WTC11 (cell line): ENCODE data around the gene INO80B. TPM values are rescaled to one million over a fixed set of nuclear protein-coding genes. Genes with fewer than 3 reads are reported as not detected.
A peak's percentile ranks its signal among the peaks of the same experiment; 100 is the strongest.

Source experiments
- CREM ChIP-seq: sonication (generic); formaldehyde crosslinking; IDR thresholded peaks from 2 replicates; pipeline ENCODE4 v1.8.1; 2022; ENCODE audit warnings: mild to moderate bottlenecking, missing genetic modification reagents, moderate library complexity
- EMX1 ChIP-seq: fragments of 250-450 bp; sonication (Bioruptor Pico); IDR thresholded peaks from 2 replicates; pipeline ENCODE4 v1.8.0; 2021; ENCODE audit warnings: mild to moderate bottlenecking
- GTF2I ChIP-seq: fragments of 250-450 bp; sonication (Bioruptor Pico); conservative IDR thresholded peaks from 2 replicates; pipeline ENCODE4 v1.4.0; 2021; ENCODE audit warnings: mild to moderate bottlenecking
- HMGXB4 ChIP-seq: sonication (generic); formaldehyde crosslinking; IDR thresholded peaks from 2 replicates; pipeline ENCODE4 v1.8.1; 2023; ENCODE audit warnings: mild to moderate bottlenecking, moderate library complexity, missing genetic modification reagents
- MAX ChIP-seq: sonication (generic); formaldehyde crosslinking; IDR thresholded peaks from 2 replicates; pipeline ENCODE4 v1.8.0; 2022; ENCODE audit warnings: mild to moderate bottlenecking, missing genetic modification reagents
- MXD4 ChIP-seq: fragments of 250-450 bp; sonication (Bioruptor Pico); IDR thresholded peaks from 2 replicates; pipeline ENCODE4 v1.8.0; 2021; ENCODE audit warnings: mild to moderate bottlenecking, moderate library complexity, borderline replicate concordance
- PRDM15 ChIP-seq: sonication (generic); formaldehyde crosslinking; IDR thresholded peaks from 2 replicates; pipeline ENCODE4 v1.8.0; 2022; ENCODE audit warnings: missing genetic modification reagents
- SMAD4 ChIP-seq: sonication (generic); formaldehyde crosslinking; IDR thresholded peaks from 2 replicates; pipeline ENCODE4 v1.8.0; 2022; ENCODE audit warnings: mild to moderate bottlenecking, missing genetic modification reagents
- SP1 ChIP-seq: sonication (generic); formaldehyde crosslinking; conservative IDR thresholded peaks from 2 replicates; pipeline ENCODE4 v1.8.1; 2022; ENCODE audit warnings: missing genetic modification reagents
- TEAD4 ChIP-seq: sonication (generic); formaldehyde crosslinking; IDR thresholded peaks from 2 replicates; pipeline ENCODE4 v1.8.0; 2022; ENCODE audit warnings: mild to moderate bottlenecking, missing genetic modification reagents
- ZMAT4 ChIP-seq: fragments of 250-450 bp; sonication (Bioruptor Pico); IDR thresholded peaks from 2 replicates; pipeline ENCODE4 v1.9.0; 2021; ENCODE audit warnings: mild to moderate bottlenecking
- ZNF219 ChIP-seq: sonication (generic); formaldehyde crosslinking; IDR thresholded peaks from 2 replicates; pipeline ENCODE4 v1.8.0; 2023; ENCODE audit warnings: missing genetic modification reagents, mild to moderate bottlenecking, borderline replicate concordance
- ZNF671 ChIP-seq: fragments of 250-450 bp; sonication (Bioruptor Pico); IDR thresholded peaks from 2 replicates; pipeline ENCODE4 v1.8.0; 2021; ENCODE audit warnings: mild to moderate bottlenecking
- total RNA-seq: library from RNA; stranded (reverse); gene quantifications from 3 replicates; pipeline ENCODE4 v1.2.3, GENCODE V29; 2021
- TF ChIP-seq, protein P1 (sequence below): sonication (generic); formaldehyde crosslinking; IDR thresholded peaks from 2 replicates; pipeline ENCODE4 v1.8.0; 2023; ENCODE audit warnings: missing genetic modification reagents, mild to moderate bottlenecking, borderline replicate concordance
- TF ChIP-seq, protein P2 (sequence below): sonication (generic); formaldehyde crosslinking; IDR thresholded peaks from 2 replicates; pipeline ENCODE4 v1.8.0; 2022; ENCODE audit warnings: mild to moderate bottlenecking, missing genetic modification reagents
- TF ChIP-seq, protein P3 (sequence below): sonication (generic); formaldehyde crosslinking; IDR thresholded peaks from 2 replicates; pipeline ENCODE4 v1.8.1; 2023; ENCODE audit warnings: mild to moderate bottlenecking, missing genetic modification reagents, borderline replicate concordance
- TF ChIP-seq, protein P4 (sequence below): sonication (generic); formaldehyde crosslinking; conservative IDR thresholded peaks from 2 replicates; pipeline ENCODE4 v1.8.1; 2023; ENCODE audit warnings: mild to moderate bottlenecking, low read depth, missing genetic modification reagents, moderate library complexity
- TF ChIP-seq, protein P5 (sequence below): sonication (generic); formaldehyde crosslinking; conservative IDR thresholded peaks from 2 replicates; pipeline ENCODE4 v1.8.1; 2022; ENCODE audit warnings: mild to moderate bottlenecking, missing genetic modification reagents
- TF ChIP-seq, protein P6 (sequence below): sonication (generic); formaldehyde crosslinking; IDR thresholded peaks from 2 replicates; pipeline ENCODE4 v1.8.0; 2023; ENCODE audit warnings: missing genetic modification reagents

Gene INO80B
- total RNA-seq, 1 experiment from 2014 or later, result 20.2 TPM

DNA sequence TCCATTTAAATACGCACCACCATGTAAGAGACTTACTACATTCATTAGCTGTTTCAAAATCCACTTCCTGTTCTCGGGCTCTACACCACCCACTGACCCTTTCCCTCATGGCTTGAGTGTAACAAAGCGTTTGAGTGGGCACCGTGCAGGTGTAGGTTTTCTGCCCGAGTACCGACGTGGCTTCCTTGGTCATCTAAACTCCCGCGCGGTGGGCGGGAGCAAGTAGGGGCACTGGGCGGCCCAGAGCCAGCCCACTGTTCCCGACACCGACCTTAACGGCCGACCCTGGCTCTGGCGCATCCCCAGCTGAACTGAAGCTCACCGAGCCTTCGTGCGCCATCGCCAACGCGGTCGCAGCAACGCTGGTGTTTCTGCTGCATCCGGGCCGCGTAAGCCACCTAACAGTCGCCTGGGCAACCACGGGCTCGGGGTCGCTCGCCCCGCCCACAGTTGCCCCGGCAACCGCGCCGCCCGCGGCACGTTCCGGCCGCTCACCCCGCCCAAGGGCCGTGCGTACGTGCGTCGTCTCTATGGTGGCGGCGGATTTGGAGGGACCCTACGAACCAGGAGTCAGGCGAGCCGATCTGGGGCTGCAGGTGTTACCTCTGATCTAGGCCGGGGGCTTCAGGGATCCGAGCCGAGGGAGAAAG, 33.5 kb upstream of the INO80B start, which contains the start of the genes C2orf81 and WDR54 (continued):
- TF ChIP-seq PRDM15 (CRISPR knock-in tag) (no peak), SMAD4 (CRISPR knock-in tag) (no peak), EMX1 (CRISPR knock-in tag) (no peak), MXD4 (CRISPR knock-in tag) (no peak), GTF2I (CRISPR knock-in tag) (no peak), ZNF219 (CRISPR knock-in tag) (no peak), ZNF671 (CRISPR knock-in tag) (no peak), MAX (CRISPR knock-in tag) (peak; percentile 96), CREM (CRISPR knock-in tag) (peak; percentile 51; the same call in 1 of the 2 replicates), HMGXB4 (CRISPR knock-in tag) (peak; percentile 56; the same call in 1 of the 2 replicates), ZMAT4 (CRISPR knock-in tag) (no peak), SP1 (CRISPR knock-in tag) (peak; percentile 89), TEAD4 (CRISPR knock-in tag) (no peak)
- TF ChIP-seq, protein P1, sequence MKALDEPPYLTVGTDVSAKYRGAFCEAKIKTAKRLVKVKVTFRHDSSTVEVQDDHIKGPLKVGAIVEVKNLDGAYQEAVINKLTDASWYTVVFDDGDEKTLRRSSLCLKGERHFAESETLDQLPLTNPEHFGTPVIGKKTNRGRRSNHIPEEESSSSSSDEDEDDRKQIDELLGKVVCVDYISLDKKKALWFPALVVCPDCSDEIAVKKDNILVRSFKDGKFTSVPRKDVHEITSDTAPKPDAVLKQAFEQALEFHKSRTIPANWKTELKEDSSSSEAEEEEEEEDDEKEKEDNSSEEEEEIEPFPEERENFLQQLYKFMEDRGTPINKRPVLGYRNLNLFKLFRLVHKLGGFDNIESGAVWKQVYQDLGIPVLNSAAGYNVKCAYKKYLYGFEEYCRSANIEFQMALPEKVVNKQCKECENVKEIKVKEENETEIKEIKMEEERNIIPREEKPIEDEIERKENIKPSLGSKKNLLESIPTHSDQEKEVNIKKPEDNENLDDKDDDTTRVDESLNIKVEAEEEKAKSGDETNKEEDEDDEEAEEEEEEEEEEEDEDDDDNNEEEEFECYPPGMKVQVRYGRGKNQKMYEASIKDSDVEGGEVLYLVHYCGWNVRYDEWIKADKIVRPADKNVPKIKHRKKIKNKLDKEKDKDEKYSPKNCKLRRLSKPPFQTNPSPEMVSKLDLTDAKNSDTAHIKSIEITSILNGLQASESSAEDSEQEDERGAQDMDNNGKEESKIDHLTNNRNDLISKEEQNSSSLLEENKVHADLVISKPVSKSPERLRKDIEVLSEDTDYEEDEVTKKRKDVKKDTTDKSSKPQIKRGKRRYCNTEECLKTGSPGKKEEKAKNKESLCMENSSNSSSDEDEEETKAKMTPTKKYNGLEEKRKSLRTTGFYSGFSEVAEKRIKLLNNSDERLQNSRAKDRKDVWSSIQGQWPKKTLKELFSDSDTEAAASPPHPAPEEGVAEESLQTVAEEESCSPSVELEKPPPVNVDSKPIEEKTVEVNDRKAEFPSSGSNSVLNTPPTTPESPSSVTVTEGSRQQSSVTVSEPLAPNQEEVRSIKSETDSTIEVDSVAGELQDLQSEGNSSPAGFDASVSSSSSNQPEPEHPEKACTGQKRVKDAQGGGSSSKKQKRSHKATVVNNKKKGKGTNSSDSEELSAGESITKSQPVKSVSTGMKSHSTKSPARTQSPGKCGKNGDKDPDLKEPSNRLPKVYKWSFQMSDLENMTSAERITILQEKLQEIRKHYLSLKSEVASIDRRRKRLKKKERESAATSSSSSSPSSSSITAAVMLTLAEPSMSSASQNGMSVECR (CRISPR knock-in tag), result peak; percentile 65; the same call in 1 of the 2 replicates
- TF ChIP-seq, protein P2, sequence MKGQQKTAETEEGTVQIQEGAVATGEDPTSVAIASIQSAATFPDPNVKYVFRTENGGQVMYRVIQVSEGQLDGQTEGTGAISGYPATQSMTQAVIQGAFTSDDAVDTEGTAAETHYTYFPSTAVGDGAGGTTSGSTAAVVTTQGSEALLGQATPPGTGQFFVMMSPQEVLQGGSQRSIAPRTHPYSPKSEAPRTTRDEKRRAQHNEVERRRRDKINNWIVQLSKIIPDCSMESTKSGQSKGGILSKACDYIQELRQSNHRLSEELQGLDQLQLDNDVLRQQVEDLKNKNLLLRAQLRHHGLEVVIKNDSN, result no peak; the same call in 1 of the 2 replicates
- TF ChIP-seq, protein P3, sequence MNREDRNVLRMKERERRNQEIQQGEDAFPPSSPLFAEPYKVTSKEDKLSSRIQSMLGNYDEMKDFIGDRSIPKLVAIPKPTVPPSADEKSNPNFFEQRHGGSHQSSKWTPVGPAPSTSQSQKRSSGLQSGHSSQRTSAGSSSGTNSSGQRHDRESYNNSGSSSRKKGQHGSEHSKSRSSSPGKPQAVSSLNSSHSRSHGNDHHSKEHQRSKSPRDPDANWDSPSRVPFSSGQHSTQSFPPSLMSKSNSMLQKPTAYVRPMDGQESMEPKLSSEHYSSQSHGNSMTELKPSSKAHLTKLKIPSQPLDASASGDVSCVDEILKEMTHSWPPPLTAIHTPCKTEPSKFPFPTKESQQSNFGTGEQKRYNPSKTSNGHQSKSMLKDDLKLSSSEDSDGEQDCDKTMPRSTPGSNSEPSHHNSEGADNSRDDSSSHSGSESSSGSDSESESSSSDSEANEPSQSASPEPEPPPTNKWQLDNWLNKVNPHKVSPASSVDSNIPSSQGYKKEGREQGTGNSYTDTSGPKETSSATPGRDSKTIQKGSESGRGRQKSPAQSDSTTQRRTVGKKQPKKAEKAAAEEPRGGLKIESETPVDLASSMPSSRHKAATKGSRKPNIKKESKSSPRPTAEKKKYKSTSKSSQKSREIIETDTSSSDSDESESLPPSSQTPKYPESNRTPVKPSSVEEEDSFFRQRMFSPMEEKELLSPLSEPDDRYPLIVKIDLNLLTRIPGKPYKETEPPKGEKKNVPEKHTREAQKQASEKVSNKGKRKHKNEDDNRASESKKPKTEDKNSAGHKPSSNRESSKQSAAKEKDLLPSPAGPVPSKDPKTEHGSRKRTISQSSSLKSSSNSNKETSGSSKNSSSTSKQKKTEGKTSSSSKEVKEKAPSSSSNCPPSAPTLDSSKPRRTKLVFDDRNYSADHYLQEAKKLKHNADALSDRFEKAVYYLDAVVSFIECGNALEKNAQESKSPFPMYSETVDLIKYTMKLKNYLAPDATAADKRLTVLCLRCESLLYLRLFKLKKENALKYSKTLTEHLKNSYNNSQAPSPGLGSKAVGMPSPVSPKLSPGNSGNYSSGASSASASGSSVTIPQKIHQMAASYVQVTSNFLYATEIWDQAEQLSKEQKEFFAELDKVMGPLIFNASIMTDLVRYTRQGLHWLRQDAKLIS (CRISPR knock-in tag), result no peak
- TF ChIP-seq, protein P4, sequence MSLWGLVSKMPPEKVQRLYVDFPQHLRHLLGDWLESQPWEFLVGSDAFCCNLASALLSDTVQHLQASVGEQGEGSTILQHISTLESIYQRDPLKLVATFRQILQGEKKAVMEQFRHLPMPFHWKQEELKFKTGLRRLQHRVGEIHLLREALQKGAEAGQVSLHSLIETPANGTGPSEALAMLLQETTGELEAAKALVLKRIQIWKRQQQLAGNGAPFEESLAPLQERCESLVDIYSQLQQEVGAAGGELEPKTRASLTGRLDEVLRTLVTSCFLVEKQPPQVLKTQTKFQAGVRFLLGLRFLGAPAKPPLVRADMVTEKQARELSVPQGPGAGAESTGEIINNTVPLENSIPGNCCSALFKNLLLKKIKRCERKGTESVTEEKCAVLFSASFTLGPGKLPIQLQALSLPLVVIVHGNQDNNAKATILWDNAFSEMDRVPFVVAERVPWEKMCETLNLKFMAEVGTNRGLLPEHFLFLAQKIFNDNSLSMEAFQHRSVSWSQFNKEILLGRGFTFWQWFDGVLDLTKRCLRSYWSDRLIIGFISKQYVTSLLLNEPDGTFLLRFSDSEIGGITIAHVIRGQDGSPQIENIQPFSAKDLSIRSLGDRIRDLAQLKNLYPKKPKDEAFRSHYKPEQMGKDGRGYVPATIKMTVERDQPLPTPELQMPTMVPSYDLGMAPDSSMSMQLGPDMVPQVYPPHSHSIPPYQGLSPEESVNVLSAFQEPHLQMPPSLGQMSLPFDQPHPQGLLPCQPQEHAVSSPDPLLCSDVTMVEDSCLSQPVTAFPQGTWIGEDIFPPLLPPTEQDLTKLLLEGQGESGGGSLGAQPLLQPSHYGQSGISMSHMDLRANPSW, result no peak
- TF ChIP-seq, protein P5, sequence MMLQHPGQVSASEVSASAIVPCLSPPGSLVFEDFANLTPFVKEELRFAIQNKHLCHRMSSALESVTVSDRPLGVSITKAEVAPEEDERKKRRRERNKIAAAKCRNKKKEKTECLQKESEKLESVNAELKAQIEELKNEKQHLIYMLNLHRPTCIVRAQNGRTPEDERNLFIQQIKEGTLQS (CRISPR knock-in tag), result no peak
- TF ChIP-seq, protein P6, sequence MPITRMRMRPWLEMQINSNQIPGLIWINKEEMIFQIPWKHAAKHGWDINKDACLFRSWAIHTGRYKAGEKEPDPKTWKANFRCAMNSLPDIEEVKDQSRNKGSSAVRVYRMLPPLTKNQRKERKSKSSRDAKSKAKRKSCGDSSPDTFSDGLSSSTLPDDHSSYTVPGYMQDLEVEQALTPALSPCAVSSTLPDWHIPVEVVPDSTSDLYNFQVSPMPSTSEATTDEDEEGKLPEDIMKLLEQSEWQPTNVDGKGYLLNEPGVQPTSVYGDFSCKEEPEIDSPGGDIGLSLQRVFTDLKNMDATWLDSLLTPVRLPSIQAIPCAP, result 0 out of 2 replicates have a peak, but pooled peaks have one; percentile 32
